K562 (cell line): ENCODE measurements around the gene TIMP4. TPM values are rescaled to one million over a fixed set of nuclear protein-coding genes. Genes with fewer than 3 reads are reported as not detected.

Experiments used
- ARID1B ChIP-seq: fragments of 450-650 bp; IDR thresholded peaks from 2 replicates; pipeline ENCODE4 v1.6.1; 2016; ENCODE audit warnings: antibody characterized with exemption, mild to moderate bottlenecking, inconsistent platforms
- FOSL1 ChIP-seq: fragments of 200-800 bp; sonication (Bioruptor generic); conservative IDR thresholded peaks from 2 replicates; pipeline ENCODE4 v1.6.1; 2016; ENCODE audit warnings: missing genetic modification characterization, missing compliant biosample characterization
- FOXK2 ChIP-seq, 2 experiments: fragments of 450-650 bp; IDR thresholded peaks in 1 of 2; conservative IDR thresholded peaks in 1 of 2; 2 replicates each; pipeline ENCODE4 v1.6.1; 2016; ENCODE audit warnings: low read depth in 2 of 2, mild to moderate bottlenecking in 1 of 2
- HNRNPK ChIP-seq: fragments of 200-400 bp; formaldehyde crosslinking; IDR thresholded peaks from one replicate; pipeline ENCODE4 v1.6.1; 2018; ENCODE audit warnings: mild to moderate bottlenecking, low read depth, low read length; ENCODE audit not compliant: poor library complexity, severe bottlenecking
- KHSRP ChIP-seq: fragments of 450-650 bp; IDR thresholded peaks from 2 replicates; pipeline ENCODE4 v1.6.1; 2017
- LEF1 ChIP-seq: fragments of 450-650 bp; IDR thresholded peaks from 2 replicates; pipeline ENCODE4 v1.6.1; 2016; ENCODE audit warnings: mild to moderate bottlenecking
- PTTG1 ChIP-seq: fragments of 450-650 bp; IDR thresholded peaks from 2 replicates; pipeline ENCODE4 v1.6.1; 2016; ENCODE audit warnings: low read depth, mild to moderate bottlenecking, missing genetic modification characterization, missing compliant biosample characterization
- RBM25 ChIP-seq: fragments of 200-400 bp; formaldehyde crosslinking; IDR thresholded peaks from 2 replicates; pipeline ENCODE4 v1.6.1; 2018; ENCODE audit warnings: low read length, low read depth, moderate library complexity; ENCODE audit not compliant: severe bottlenecking
- TRIM24 ChIP-seq, 2 experiments: fragments of 450-650 bp; IDR thresholded peaks; 2 replicates each; pipeline ENCODE4 v1.6.1; 2016
- ZNF282 ChIP-seq: sonication (generic); formaldehyde crosslinking; IDR thresholded peaks from 2 replicates; pipeline ENCODE4 v1.8.1; 2023; ENCODE audit warnings: missing genetic modification reagents
- polyA plus RNA-seq, 8 experiments: library from polyadenylated mRNA; depleted of rRNA in 4 of 8; stranded (reverse) in 5 of 8; unstranded in 3 of 8; fragments of >200 nt; fragmentation: Nextera tagmentation in 2 of 8; fragmentation: Illumina TruSeq in 1 of 8; extraction: Ambion mirVana in 2 of 8; extraction: Trizol in 1 of 8; gene quantifications; 2 replicates each; pipeline versions ENCODE4 v1.2.1 to v1.2.3, GENCODE V29; 2011 to 2014; ENCODE audit warnings: inconsistent platforms in 1 of 8, missing spikeins in 1 of 8
- total RNA-seq, 7 experiments: library from RNA; depleted of rRNA in 6 of 7; stranded (reverse); fragments of >200 nt in 6 of 7; fragmentation: Illumina TruSeq in 2 of 7; extraction: Trizol in 2 of 7; gene quantifications; 2 replicates each; pipeline versions ENCODE4 v1.2.1 to v1.2.3, GENCODE V29; 2011 to 2021; ENCODE audit warnings: low replicate concordance in 1 of 7
- TF ChIP-seq, protein P1 (sequence below): fragments of 450-650 bp; IDR thresholded peaks from 2 replicates; pipeline ENCODE4 v1.6.1; 2016
- TF ChIP-seq, protein P2 (sequence below): sonication (generic); formaldehyde crosslinking; IDR thresholded peaks from 2 replicates; pipeline ENCODE4 v1.8.1; 2023; ENCODE audit warnings: mild to moderate bottlenecking, missing genetic modification reagents
- TF ChIP-seq, protein P3 (sequence below): fragments of 250-450 bp; sonication (Bioruptor Pico); IDR thresholded peaks from 2 replicates; pipeline ENCODE4 v1.8.0; 2022; ENCODE audit warnings: inconsistent platforms
- TF ChIP-seq, protein P4 (sequence below): fragments of 450-650 bp; IDR thresholded peaks from 2 replicates; pipeline ENCODE4 v1.7.1; 2018; ENCODE audit warnings: mild to moderate bottlenecking, low read depth; ENCODE audit not compliant: partially characterized antibody

Gene TIMP4
- total and polyA plus RNA-seq, 9 of the 15 experiments (the other 6 are each of a cell fraction or from before 2014, with no cell fraction given) = 0.03 to 0.07 TPM; not detected in 7

DNA sequence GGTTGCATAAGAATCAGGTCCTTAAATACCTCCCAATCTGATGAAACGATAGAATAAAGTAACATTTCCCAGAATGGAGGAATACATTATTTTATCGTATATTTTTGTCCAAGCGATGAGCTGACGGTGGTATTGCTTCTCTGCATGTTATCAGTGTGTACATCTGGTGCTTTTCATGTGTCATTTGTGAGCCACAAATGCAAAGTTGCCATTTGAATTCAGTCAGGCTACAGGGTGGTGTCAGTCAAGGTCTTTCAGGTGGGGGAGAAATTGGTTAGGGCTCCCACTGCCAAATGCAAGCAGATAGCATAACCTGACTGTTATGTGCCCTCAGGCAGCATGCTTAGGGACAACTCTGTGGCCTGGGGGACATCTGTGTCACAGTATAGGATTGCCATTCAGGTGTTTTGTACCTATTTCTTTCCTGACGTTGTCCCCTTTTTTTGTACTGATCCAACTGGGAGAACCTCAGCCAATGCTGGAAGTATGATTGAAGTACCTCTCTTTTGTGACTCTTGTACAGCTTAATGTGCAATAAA is 26.5 kb upstream of the TIMP4 start (continued):
- TF ChIP-seq, protein P1, sequence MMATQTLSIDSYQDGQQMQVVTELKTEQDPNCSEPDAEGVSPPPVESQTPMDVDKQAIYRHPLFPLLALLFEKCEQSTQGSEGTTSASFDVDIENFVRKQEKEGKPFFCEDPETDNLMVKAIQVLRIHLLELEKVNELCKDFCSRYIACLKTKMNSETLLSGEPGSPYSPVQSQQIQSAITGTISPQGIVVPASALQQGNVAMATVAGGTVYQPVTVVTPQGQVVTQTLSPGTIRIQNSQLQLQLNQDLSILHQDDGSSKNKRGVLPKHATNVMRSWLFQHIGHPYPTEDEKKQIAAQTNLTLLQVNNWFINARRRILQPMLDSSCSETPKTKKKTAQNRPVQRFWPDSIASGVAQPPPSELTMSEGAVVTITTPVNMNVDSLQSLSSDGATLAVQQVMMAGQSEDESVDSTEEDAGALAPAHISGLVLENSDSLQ = peak; percentile 52; the same call in 1 of the 2 replicates
- TF ChIP-seq FOXK2 (conservative IDR thresholded peaks at IDR 0.05 in 1 of 2, IDR thresholded peaks at IDR 0.05 in 1 of 2; ENCODE audit: low read depth in 2 of 2) (no peak), ARID1B (peak; percentile 21; the same call in 1 of the 2 replicates), HNRNPK (no peak), TRIM24 (IDR thresholded peaks at IDR 0.05) (no peak), RBM25 (no peak), KHSRP (no peak), LEF1 (no peak), FOSL1 (tag) (peak; percentile 71), ZNF282 (no peak), PTTG1 (tag) (no peak)
- TF ChIP-seq, protein P2, sequence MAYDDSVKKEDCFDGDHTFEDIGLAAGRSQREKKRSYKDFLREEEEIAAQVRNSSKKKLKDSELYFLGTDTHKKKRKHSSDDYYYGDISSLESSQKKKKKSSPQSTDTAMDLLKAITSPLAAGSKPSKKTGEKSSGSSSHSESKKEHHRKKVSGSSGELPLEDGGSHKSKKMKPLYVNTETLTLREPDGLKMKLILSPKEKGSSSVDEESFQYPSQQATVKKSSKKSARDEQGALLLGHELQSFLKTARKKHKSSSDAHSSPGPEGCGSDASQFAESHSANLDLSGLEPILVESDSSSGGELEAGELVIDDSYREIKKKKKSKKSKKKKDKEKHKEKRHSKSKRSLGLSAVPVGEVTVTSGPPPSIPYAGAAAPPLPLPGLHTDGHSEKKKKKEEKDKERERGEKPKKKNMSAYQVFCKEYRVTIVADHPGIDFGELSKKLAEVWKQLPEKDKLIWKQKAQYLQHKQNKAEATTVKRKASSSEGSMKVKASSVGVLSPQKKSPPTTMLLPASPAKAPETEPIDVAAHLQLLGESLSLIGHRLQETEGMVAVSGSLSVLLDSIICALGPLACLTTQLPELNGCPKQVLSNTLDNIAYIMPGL (CRISPR knock-in tag) = no peak
- TF ChIP-seq, protein P3, sequence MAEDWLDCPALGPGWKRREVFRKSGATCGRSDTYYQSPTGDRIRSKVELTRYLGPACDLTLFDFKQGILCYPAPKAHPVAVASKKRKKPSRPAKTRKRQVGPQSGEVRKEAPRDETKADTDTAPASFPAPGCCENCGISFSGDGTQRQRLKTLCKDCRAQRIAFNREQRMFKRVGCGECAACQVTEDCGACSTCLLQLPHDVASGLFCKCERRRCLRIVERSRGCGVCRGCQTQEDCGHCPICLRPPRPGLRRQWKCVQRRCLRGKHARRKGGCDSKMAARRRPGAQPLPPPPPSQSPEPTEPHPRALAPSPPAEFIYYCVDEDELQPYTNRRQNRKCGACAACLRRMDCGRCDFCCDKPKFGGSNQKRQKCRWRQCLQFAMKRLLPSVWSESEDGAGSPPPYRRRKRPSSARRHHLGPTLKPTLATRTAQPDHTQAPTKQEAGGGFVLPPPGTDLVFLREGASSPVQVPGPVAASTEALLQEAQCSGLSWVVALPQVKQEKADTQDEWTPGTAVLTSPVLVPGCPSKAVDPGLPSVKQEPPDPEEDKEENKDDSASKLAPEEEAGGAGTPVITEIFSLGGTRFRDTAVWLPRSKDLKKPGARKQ (CRISPR knock-in tag) = no peak
- TF ChIP-seq, protein P4, sequence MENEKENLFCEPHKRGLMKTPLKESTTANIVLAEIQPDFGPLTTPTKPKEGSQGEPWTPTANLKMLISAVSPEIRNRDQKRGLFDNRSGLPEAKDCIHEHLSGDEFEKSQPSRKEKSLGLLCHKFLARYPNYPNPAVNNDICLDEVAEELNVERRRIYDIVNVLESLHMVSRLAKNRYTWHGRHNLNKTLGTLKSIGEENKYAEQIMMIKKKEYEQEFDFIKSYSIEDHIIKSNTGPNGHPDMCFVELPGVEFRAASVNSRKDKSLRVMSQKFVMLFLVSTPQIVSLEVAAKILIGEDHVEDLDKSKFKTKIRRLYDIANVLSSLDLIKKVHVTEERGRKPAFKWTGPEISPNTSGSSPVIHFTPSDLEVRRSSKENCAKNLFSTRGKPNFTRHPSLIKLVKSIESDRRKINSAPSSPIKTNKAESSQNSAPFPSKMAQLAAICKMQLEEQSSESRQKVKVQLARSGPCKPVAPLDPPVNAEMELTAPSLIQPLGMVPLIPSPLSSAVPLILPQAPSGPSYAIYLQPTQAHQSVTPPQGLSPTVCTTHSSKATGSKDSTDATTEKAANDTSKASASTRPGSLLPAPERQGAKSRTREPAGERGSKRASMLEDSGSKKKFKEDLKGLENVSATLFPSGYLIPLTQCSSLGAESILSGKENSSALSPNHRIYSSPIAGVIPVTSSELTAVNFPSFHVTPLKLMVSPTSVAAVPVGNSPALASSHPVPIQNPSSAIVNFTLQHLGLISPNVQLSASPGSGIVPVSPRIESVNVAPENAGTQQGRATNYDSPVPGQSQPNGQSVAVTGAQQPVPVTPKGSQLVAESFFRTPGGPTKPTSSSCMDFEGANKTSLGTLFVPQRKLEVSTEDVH = no peak
- TF ChIP-seq, all 486 proteins: peak for 6
